HG03045 (cell line): ENCODE data around the gene CTAGE6.
"Not testable (repeated sequence)": the region's sequence is repeated elsewhere in the genome, so short reads cannot be mapped to it uniquely, and the experiment has no call there.

Experiments
- ATAC-seq: cut with Tn5 transposase; IDR thresholded peaks from one replicate; pipeline ENCODE4 v1.9.1; 2021; ENCODE audit warnings: mild to moderate bottlenecking, moderate library complexity; ENCODE audit not compliant: unreplicated experiment

The CTAGE6 gene

DNA sequence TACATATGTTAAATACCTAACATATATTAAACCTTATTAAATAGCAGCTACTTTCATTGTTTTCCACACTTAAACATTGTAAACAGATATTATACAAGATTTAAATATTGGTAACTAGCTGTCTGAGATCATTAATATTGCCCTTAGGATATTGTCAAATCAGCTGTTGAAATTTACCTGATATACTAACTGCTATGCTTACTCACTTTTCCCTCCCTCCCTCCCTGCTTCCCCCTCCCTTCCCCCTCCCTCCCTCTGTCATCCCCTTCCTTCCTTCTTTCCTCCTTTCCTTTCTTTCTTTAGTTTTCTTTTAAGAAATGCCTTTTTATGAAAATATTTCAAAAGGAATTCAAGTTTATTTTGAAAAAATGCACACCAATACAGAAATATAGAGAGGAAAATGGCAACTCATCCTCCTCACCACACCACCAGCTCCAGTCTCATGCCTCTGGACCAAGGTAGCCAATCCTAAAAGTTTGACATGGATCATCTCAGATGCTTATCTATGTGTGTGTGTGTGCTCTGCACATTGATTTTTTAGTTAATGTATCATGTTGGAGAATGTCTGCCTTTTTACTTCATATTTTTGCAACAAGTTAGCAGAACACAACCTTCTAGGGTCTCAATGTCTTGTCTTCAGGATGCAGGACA lies 41.8 kb downstream of the CTAGE6 start:
- not testable (repeated sequence) for ATAC-seq

GRCh38 chr7:143714581-143715454 lies 42.7 kb downstream of the CTAGE6 start:
- not testable (repeated sequence) for ATAC-seq

GRCh38 chr7:143712381-143712780 lies 45.1 kb downstream of the CTAGE6 start:
- ATAC-seq: not testable (repeated sequence)

DNA sequence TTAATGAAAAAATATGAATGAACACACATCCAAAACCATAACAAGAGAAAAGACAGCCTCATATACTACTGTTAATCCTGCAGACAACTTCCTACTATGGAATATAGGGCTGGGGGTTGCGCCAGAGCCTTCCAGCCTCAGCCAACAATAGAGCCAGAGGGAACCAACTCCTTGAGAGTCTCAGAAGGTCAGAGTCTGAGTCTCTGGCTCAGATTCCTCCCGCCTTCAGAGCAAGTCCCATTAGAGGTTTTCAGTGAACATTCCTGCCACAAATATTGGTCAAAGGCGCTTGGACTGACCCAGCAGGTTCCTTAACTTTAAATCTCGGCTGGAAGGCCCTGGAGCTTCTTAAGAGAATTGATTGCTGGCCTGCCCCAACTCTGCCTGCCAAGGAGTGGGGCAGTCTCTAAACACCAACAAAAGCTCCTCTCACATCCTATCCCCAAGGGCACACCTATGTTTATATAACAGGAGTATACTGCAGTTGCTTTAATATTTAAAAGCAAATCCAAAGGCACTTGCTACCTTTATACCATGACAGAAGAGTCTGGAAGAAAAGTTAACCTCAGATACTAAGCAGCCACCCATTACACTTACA lies 45.7 kb downstream of the CTAGE6 start:
- not testable (repeated sequence) for ATAC-seq

- ATAC-seq: not testable (repeated sequence)
Observed at GRCh38 chr7:143709895-143710294, 47.6 kb downstream of the CTAGE6 start.
